Lower leg skin (tissue), 4 donors: ENCODE measurements around the gene TSC2. TPM values are rescaled to one million over a fixed set of nuclear protein-coding genes. Genes with fewer than 3 reads are reported as not detected.
"Not testable (repeated sequence)": the region's sequence is repeated elsewhere in the genome, so short reads cannot be mapped to it uniquely, and the experiment has no call there.

Experiments used
- DNase-seq, 2 donors: peaks; one replicate each; pipeline ENCODE4 v3.0.0-alpha.2; 2019; ENCODE audit warnings: low spot score in 2 of 2
- H3K4me3 ChIP-seq: fragments of 200-600 bp; sonication (generic); 2 replicates; pipeline ENCODE4 v1.5.1; 2017; ENCODE audit warnings: mild to moderate bottlenecking, low read depth; ENCODE audit not compliant: poor library complexity, severe bottlenecking
- POLR2A ChIP-seq, 2 donors: fragments of 450-650 bp; IDR thresholded peaks; one replicate each; pipeline ENCODE4 v1.6.1; 2016 to 2017; ENCODE audit warnings: antibody characterized with exemption in 2 of 2, mild to moderate bottlenecking in 1 of 2, moderate library complexity in 1 of 2
- WGBS, 2 donors: methylation state at CpG; one replicate each; pipeline ENCODE4 v1.1.5; 2018; 5-methylcytosine and 5-hydroxymethylcytosine counted together
- intact Hi-C: fragments of 100-400 bp; cut with DNase I; formaldehyde crosslinking; loops from one replicate; pipeline ENCODE4 v1.15.0; 2023; ENCODE audit warnings: low total_unique reads
- total RNA-seq, 4 donors: library from RNA; depleted of rRNA; stranded (reverse); fragments of >200 nt; gene quantifications; one replicate each; pipeline ENCODE4 v1.1.0, GENCODE V29; 2016
- TF ChIP-seq, protein P1 (sequence below), 3 donors: fragments of 450-650 bp; IDR thresholded peaks; one replicate each; pipeline ENCODE4 v1.5.1; 2016; ENCODE audit warnings: antibody characterized with exemption in 3 of 3, mild to moderate bottlenecking in 3 of 3, moderate library complexity in 2 of 3

The TSC2 gene
- total RNA-seq, 4 donors from 2014 or later = 56.7 to 130 (median 65.1) TPM

DNA sequence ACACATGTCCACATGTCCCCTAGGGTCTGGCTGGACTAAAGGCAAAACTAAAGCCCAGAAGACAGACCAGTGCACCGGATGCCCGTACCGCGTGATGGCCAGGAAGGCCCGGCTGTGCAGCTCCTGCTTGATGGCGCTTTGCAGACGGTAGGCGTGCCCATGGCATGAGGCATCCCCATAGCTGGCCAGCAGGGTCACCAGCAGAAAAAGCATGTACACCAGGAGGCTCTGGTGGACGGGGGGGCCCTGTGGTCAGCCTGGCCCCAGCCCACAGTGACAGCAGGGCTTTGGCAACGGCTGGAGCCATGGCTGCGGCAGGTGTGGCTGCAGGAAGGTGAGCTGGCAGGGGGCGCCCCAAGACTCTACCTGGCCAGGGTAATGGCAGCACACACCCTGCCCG is 45.1 kb downstream of the TSC2 start:
- H3K4me3 ChIP-seq = no peak overlapping the region
- intact Hi-C loops = no loop called here
- no peak for DNase-seq
- 64 to 89% methylated on average over 4 to 11 of the region's 13 CpGs for WGBS, 2 donors
- TF ChIP-seq, protein P1, sequence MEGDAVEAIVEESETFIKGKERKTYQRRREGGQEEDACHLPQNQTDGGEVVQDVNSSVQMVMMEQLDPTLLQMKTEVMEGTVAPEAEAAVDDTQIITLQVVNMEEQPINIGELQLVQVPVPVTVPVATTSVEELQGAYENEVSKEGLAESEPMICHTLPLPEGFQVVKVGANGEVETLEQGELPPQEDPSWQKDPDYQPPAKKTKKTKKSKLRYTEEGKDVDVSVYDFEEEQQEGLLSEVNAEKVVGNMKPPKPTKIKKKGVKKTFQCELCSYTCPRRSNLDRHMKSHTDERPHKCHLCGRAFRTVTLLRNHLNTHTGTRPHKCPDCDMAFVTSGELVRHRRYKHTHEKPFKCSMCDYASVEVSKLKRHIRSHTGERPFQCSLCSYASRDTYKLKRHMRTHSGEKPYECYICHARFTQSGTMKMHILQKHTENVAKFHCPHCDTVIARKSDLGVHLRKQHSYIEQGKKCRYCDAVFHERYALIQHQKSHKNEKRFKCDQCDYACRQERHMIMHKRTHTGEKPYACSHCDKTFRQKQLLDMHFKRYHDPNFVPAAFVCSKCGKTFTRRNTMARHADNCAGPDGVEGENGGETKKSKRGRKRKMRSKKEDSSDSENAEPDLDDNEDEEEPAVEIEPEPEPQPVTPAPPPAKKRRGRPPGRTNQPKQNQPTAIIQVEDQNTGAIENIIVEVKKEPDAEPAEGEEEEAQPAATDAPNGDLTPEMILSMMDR (IDR thresholded peaks at IDR 0.05) = no peak
- no peak for TF ChIP-seq POLR2A (IDR thresholded peaks at IDR 0.05)

DNA sequence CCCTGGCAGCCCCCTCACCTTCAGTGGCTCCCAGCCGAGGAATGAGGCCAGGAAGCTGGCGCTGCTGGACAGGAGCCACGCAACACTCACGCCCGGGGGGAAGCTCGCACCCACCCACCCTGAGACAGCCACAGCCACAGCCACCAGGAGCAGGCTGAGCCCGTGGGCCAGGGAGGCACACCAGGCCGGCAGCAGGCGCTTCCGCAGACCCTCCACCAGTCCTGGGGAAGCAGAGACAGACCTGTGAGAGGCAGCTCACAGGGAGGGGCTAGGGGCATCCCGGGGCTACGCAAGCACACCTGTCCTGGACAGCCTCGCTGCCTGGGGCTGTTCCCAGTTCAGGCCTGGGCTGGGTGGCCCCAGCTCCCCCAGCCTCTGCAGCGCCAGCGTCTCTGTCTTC is 46.0 kb downstream of the TSC2 start:
- 64 to 87% methylated on average over 4 to 9 of the region's 15 CpGs for WGBS, 2 donors
- intact Hi-C loops = no loop called here
- H3K4me3 ChIP-seq = no peak overlapping the region
- TF ChIP-seq, protein P1 (IDR thresholded peaks at IDR 0.05) = no peak
- TF ChIP-seq POLR2A (IDR thresholded peaks at IDR 0.05) = no peak
- no peak for DNase-seq

DNA sequence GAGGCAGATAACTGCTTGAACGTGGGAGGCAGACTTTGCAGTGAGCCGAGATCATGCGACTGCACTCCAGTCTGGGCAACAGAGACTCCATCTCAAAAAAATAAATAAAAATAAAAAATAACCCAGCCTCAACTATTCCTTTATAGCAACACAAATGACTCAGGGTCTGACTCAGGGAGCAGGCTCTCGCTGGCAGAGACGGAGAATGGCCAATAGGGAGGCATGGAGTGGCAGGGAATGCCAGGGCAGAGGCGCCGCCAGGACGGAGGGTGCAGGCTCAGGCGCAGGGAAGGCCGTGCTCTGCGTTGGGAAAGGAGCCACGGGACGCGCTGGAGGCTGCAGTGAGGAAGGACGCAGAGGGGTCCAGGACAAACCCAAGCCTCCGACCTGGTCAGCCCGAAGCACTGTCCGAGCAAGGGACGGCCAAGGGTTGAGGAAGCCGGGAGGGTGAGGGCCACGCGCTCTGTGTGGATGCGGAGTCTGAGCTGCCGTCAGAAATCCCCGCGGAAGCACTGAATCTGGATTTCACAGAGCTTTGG is 47.6 kb downstream of the TSC2 start:
- no peak overlapping the region for H3K4me3 ChIP-seq
- intact Hi-C loops = no loop called here
- WGBS, 2 donors = 90 to 95% methylated on average over 26 of the region's 26 CpGs
- no peak for DNase-seq
- no peak for TF ChIP-seq POLR2A (IDR thresholded peaks at IDR 0.05)
- TF ChIP-seq, protein P1 (IDR thresholded peaks at IDR 0.05) = no peak

DNA sequence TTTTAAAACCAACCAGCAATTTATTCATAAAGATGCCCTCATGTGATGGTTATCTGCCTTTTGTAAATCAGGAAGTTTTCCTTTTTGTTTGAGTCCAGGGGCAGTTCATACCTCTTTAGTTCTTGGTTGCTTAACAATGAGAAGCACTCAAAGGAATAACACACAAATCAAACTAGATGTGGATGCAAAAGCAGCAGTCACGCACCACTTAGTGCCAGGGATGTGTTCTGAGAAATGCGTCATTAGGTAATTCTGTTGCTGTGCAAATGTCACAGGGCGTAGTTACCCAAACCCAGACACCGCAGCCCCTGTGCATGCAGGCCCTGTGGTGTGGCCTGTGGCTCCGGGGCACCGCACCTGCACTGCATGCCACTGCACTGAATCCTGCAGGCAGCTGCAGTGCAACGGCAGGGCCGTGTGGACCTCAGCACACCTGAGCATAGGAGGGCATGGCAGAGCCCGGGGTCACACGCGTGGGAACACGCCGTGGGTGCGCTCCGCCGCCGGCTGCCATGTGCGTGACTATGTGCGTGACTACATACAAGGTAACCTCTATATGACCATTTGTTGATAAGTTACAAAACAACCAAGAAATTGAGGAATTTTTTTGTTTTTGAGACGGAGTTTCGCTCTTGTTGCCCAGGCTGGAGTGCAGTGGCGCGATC is 48.3 kb downstream of the TSC2 start:
- TF ChIP-seq POLR2A (IDR thresholded peaks at IDR 0.05) = no peak
- TF ChIP-seq, protein P1 (IDR thresholded peaks at IDR 0.05) = no peak
- DNase-seq = no peak
- 93 to 94% methylated on average over 20 to 23 of the region's 23 CpGs for whole genome bisulfite sequencing, 2 donors
- intact Hi-C loops = no loop called here
- no peak overlapping the region for H3K4me3 ChIP-seq

DNA sequence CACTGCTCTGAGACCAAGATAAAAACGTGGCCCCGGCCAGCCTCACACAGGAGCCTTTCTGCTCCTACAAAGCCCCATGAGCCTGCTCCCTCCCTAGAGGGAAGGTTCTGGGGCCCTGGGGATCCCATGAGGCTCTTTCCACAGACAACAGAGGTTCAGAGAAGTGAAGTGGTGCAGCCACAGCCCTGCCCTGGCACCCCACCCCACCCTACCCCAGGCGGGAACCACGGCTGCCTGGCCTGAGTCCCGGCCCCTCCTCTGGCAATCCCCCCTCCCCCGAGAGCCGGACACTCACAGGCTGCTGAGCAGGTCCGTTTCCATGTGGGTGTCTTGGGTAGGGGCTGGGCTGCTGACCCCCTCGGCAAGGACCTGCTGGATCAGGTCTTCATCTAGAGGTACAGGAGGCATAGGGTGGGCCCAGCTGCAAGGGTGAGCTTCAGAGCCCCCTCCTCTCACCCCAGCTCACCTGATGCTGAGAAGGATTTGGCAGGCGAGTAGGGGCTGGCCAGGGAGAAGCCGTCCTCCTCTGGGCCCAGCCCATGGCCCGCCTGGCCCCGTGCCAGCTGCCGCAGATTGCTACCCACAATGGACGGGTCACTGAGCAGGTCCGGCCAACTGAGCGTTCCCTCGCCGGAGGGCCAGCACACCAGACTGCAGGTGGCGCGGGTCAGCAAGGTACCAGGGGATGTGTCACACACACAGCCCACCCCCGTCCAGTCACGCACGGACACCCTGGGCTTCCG is 49.2 kb downstream of the TSC2 start:
- no peak overlapping the region for H3K4me3 ChIP-seq
- intact Hi-C loops = no loop called here
- TF ChIP-seq, protein P1 (IDR thresholded peaks at IDR 0.05) = no peak
- TF ChIP-seq POLR2A (IDR thresholded peaks at IDR 0.05) = no peak
- no peak for DNase-seq
- 55 to 78% methylated on average over 6 to 24 of the region's 25 CpGs for whole genome bisulfite sequencing, 2 donors

DNA sequence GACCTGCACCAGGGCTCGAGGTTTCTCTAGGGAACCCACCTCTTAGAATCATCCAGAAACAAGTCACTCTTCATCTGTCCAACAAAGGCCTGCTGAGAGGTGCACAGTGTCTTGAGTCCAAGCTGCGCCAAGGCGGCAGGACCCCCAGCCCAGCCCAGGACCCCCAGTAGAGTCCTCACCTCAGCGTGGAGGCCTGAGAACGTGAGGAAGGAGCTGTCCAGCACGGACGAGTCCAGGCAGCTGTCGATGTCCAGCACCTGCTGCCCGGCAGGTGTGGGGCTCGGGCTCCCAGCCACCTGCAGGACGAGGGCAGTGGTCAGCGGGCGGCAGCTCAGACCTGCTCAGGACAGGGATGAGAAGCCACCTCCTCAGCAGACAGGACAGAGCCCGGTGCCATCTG is 49.9 kb downstream of the TSC2 start:
- WGBS, 2 donors = 88 to 90% methylated on average over 4 to 8 of the region's 14 CpGs
- H3K4me3 ChIP-seq, DNase-seq, intact Hi-C loops: not testable (repeated sequence)

DNA sequence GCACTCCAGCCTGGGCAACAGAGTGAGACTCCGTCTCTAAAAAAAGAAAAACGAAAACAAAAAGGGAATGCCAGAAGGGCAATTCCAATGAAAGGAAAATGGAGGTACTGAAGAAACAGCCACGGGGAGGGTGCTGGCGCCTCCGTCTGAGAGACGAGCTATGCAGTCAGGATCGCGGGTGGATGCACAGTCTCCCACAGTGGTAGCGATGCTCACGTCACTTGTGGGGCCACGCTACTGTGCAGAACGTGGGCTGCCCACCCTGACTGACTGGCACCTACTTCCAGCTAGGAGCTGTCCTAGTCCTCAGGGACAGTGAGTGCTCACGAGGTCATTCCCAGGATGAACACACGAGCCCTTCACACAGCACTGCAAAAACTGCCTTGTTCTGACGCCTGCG is 53.8 kb downstream of the TSC2 start:
- DNase-seq, H3K4me3 ChIP-seq, intact Hi-C loops: not testable (repeated sequence)
- WGBS, 2 donors = 85 to 90% methylated on average over 10 to 12 of the region's 16 CpGs
